WI38 (cell line): ENCODE results near the gene EHMT2.

Source experiments
- H3K4me3 ChIP-seq: 2 replicates; pipeline ENCODE4 v1.5.1; 2011; ENCODE audit warnings: low read depth, mild to moderate bottlenecking, control low read depth, low read length
- CTCF ChIP-seq: IDR thresholded peaks from 2 replicates; pipeline ENCODE4 v1.5.1; 2012; ENCODE audit warnings: low read depth, mild to moderate bottlenecking, control low read depth, low read length

EHMT2 gene

GRCh38 chr6:31905041-31905440 is 7.5 kb upstream of the EHMT2 start:
- TF ChIP-seq CTCF = no peak
- no peak overlapping the region for H3K4me3 ChIP-seq

GRCh38 chr6:31903957-31904356 is 6.5 kb upstream of the EHMT2 start:
- no peak for TF ChIP-seq CTCF

GRCh38 chr6:31901953-31902643 is 4.6 kb upstream of the EHMT2 start, which contains the start of gene ZBTB12:
Gene ZBTB12 (minus strand): TSS chr6:31902086. CDS start chr6:31901305, 781 bp downstream.
- no peak for TF ChIP-seq CTCF
- H3K4me3 ChIP-seq = peak within 1 kb of the TSS; percentile 64

More at GRCh38 chr6:31903957-31904356, 6.5 kb upstream of the EHMT2 start:
- H3K4me3 ChIP-seq = no peak overlapping the region

- H3K4me3 ChIP-seq = peak overlapping the region; percentile 64
- TF ChIP-seq CTCF = no peak
These were observed 4.0 kb upstream of the EHMT2 start for GRCh38 chr6:31901415-31901952.

- H3K4me3 ChIP-seq = peak overlapping the region; percentile 64
- TF ChIP-seq CTCF = no peak
These were observed 3.5 kb upstream of the EHMT2 start for GRCh38 chr6:31900917-31901414.

GRCh38 chr6:31899882-31900722 is 2.6 kb upstream of the EHMT2 start:
- no peak for TF ChIP-seq CTCF

More at GRCh38 chr6:31899882-31900722, 2.6 kb upstream of the EHMT2 start:
- no peak overlapping the region for H3K4me3 ChIP-seq
